ENCODE data around the gene KLRK1.
"Not testable (repeated sequence)": the region's sequence is repeated elsewhere in the genome, so short reads cannot be mapped to it uniquely, and the experiment has no call there.

- TF ChIP-seq, protein P1, sequence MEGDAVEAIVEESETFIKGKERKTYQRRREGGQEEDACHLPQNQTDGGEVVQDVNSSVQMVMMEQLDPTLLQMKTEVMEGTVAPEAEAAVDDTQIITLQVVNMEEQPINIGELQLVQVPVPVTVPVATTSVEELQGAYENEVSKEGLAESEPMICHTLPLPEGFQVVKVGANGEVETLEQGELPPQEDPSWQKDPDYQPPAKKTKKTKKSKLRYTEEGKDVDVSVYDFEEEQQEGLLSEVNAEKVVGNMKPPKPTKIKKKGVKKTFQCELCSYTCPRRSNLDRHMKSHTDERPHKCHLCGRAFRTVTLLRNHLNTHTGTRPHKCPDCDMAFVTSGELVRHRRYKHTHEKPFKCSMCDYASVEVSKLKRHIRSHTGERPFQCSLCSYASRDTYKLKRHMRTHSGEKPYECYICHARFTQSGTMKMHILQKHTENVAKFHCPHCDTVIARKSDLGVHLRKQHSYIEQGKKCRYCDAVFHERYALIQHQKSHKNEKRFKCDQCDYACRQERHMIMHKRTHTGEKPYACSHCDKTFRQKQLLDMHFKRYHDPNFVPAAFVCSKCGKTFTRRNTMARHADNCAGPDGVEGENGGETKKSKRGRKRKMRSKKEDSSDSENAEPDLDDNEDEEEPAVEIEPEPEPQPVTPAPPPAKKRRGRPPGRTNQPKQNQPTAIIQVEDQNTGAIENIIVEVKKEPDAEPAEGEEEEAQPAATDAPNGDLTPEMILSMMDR (IDR thresholded peaks at IDR 0.05) = not testable (repeated sequence)
- TF ChIP-seq POLR2A (IDR thresholded peaks at IDR 0.05) = not testable (repeated sequence)
Measured at GRCh38 chr12:10371893-10372535, 17.8 kb downstream of the KLRK1 start.

Measured in adrenal gland (tissue), 5 donors.